CD14-positive monocyte (primary cell): ENCODE results near the gene R3HDM2. TPM values are rescaled to one million over a fixed set of nuclear protein-coding genes. Genes with fewer than 3 reads are reported as not detected.

ENCODE experiments used
- DNase-seq, 3 donors: peaks; one replicate each; pipeline ENCODE4 v3.0.0-alpha.2; 2011 to 2022
- H2AFZ ChIP-seq: 2 replicates; pipeline ENCODE4 v1.6.0; 2012; ENCODE audit warnings: mild to moderate bottlenecking, low read depth, low read length, inconsistent platforms; ENCODE audit not compliant: insufficient read depth, poor library complexity, severe bottlenecking
- H3K27ac ChIP-seq, 2 donors: 1 replicate in 1 of 2; 2 replicates in 1 of 2; pipeline ENCODE4 v1.5.1; 2012 to 2013; ENCODE audit warnings: low read length in 2 of 2, control low read depth in 1 of 2, inconsistent platforms in 1 of 2, low read depth in 1 of 2, mild to moderate bottlenecking in 1 of 2
- H3K27me3 ChIP-seq, 2 donors: one replicate each; pipeline versions ENCODE4 v1.6.0 to v1.6.1; 2011 to 2013; ENCODE audit warnings: low read length in 2 of 2; ENCODE audit not compliant: control insufficient read depth in 2 of 2, insufficient read depth in 2 of 2
- H3K36me3 ChIP-seq, 2 donors: replicated peaks in 1 of 2; 1 replicate in 1 of 2; 2 replicates in 1 of 2; pipeline versions ENCODE4 v1.5.1 to v1.6.1; 2012 to 2013; ENCODE audit warnings: low read length in 2 of 2, control low read depth in 1 of 2, inconsistent platforms in 1 of 2, mild to moderate bottlenecking in 1 of 2; ENCODE audit not compliant: insufficient read depth in 2 of 2, control insufficient read depth in 1 of 2
- H3K4me1 ChIP-seq, 2 donors: 1 replicate in 1 of 2; 2 replicates in 1 of 2; pipeline versions ENCODE4 v1.5.1 to v1.6.1; 2012 to 2013; ENCODE audit warnings: low read length in 2 of 2, control low read depth in 1 of 2, inconsistent platforms in 1 of 2, mild to moderate bottlenecking in 1 of 2, moderate library complexity in 1 of 2; ENCODE audit not compliant: insufficient read depth in 2 of 2, control insufficient read depth in 1 of 2
- H3K4me2 ChIP-seq: replicated peaks from 2 replicates; pipeline ENCODE3; 2012; ENCODE audit warnings: low read length, moderate library complexity, mild to moderate bottlenecking; ENCODE audit not compliant: poor library complexity, severe bottlenecking; ENCODE audit errors: extremely low read depth
- H3K4me3 ChIP-seq, 3 experiments: fragments of 200-600 bp in 1 of 3; sonication (generic) in 1 of 3; replicated peaks in 1 of 3; 1 replicate in 2 of 3; 2 replicates in 1 of 3; pipeline ENCODE4 v1.5.1; 2011 to 2013; ENCODE audit warnings: low read length in 3 of 3, mild to moderate bottlenecking in 3 of 3, control low read depth in 2 of 3, low read depth in 2 of 3, inconsistent platforms in 1 of 3, moderate library complexity in 1 of 3
- H3K79me2 ChIP-seq: 2 replicates; pipeline ENCODE4 v1.6.0; 2012; ENCODE audit warnings: mild to moderate bottlenecking, control low read depth, inconsistent platforms, low read length, moderate library complexity; ENCODE audit not compliant: insufficient read depth
- H3K9ac ChIP-seq: 2 replicates; pipeline ENCODE4 v1.6.0; 2017; ENCODE audit warnings: low read length, mild to moderate bottlenecking; ENCODE audit not compliant: insufficient read depth, poor library complexity, severe bottlenecking
- H3K9me3 ChIP-seq, 2 donors: replicated peaks in 1 of 2; 1 replicate in 1 of 2; 2 replicates in 1 of 2; pipeline versions ENCODE4 v1.5.1 to v1.6.1; 2012 to 2013; ENCODE audit warnings: low read length in 2 of 2, control low read depth in 1 of 2; ENCODE audit not compliant: control insufficient read depth in 1 of 2, insufficient read depth in 1 of 2
- H4K20me1 ChIP-seq: 2 replicates; pipeline ENCODE4 v1.6.0; 2012; ENCODE audit warnings: mild to moderate bottlenecking, low read length, control low read depth, moderate library complexity; ENCODE audit not compliant: insufficient read depth
- H3K27ac Mint-ChIP-seq, 7 donors: one replicate each; pipeline ENCODE4 v1.8.0; 2020; ENCODE audit warnings: mild to moderate bottlenecking in 7 of 7, mixed read lengths in 7 of 7, moderate library complexity in 6 of 7, inconsistent platforms in 2 of 7
- H3K27me3 Mint-ChIP-seq, 3 donors: one replicate each; pipeline ENCODE4 v1.8.0; 2021 to 2022; ENCODE audit warnings: low read depth in 3 of 3, mild to moderate bottlenecking in 3 of 3, mixed read lengths in 3 of 3, moderate library complexity in 3 of 3, inconsistent platforms in 1 of 3
- H3K36me3 Mint-ChIP-seq, 2 donors: one replicate each; pipeline ENCODE4 v1.8.0; 2020; ENCODE audit warnings: mixed read lengths in 2 of 2, inconsistent platforms in 1 of 2, mild to moderate bottlenecking in 1 of 2
- H3K4me1 Mint-ChIP-seq: one replicate; pipeline ENCODE4 v1.8.0; 2020; ENCODE audit warnings: mild to moderate bottlenecking, mixed read lengths
- H3K4me3 Mint-ChIP-seq, 2 donors: one replicate each; pipeline ENCODE4 v1.8.0; 2020; ENCODE audit warnings: mild to moderate bottlenecking in 2 of 2, mixed read lengths in 2 of 2, moderate library complexity in 1 of 2
- H3K9me3 Mint-ChIP-seq, 7 donors: one replicate each; pipeline ENCODE4 v1.8.0; 2020 to 2022; ENCODE audit warnings: mixed read lengths in 7 of 7, mild to moderate bottlenecking in 6 of 7, moderate library complexity in 6 of 7, inconsistent platforms in 2 of 7
- WGBS: methylation state at CpG from one replicate; pipeline ENCODE4 v1.1.5; 2013; ENCODE audit warnings: missing lambda C conversion rate; ENCODE audit not compliant: insufficient coverage; 5-methylcytosine and 5-hydroxymethylcytosine counted together
- intact Hi-C, 2 donors: fragments of 100-400 bp; cut with micrococcal nuclease; formaldehyde crosslinking; loops; one replicate each; pipeline versions ENCODE4 v1.15.0 to v1.15.1; 2023
- polyA plus RNA-seq, 3 donors: library from polyadenylated mRNA; depleted of rRNA in 1 of 3; unstranded in 2 of 3; stranded (reverse) in 1 of 3; fragments of 300-500 nt in 2 of 3; fragments of >200 nt in 1 of 3; fragmentation: Illumina TruSeq in 2 of 3; gene quantifications; 1 replicate in 2 of 3; 2 replicates in 1 of 3; pipeline ENCODE4 v1.2.3, GENCODE V29; 2012 to 2021
- TF ChIP-seq, protein P1 (sequence below): fragments of 200-600 bp; IDR thresholded peaks from one replicate; pipeline ENCODE4 v1.8.0; 2022; ENCODE audit warnings: antibody characterized with exemption, mild to moderate bottlenecking

R3HDM2 gene
- polyA plus RNA-seq, 3 donors = 4.2 to 69.4 (median 7.3) TPM

DNA sequence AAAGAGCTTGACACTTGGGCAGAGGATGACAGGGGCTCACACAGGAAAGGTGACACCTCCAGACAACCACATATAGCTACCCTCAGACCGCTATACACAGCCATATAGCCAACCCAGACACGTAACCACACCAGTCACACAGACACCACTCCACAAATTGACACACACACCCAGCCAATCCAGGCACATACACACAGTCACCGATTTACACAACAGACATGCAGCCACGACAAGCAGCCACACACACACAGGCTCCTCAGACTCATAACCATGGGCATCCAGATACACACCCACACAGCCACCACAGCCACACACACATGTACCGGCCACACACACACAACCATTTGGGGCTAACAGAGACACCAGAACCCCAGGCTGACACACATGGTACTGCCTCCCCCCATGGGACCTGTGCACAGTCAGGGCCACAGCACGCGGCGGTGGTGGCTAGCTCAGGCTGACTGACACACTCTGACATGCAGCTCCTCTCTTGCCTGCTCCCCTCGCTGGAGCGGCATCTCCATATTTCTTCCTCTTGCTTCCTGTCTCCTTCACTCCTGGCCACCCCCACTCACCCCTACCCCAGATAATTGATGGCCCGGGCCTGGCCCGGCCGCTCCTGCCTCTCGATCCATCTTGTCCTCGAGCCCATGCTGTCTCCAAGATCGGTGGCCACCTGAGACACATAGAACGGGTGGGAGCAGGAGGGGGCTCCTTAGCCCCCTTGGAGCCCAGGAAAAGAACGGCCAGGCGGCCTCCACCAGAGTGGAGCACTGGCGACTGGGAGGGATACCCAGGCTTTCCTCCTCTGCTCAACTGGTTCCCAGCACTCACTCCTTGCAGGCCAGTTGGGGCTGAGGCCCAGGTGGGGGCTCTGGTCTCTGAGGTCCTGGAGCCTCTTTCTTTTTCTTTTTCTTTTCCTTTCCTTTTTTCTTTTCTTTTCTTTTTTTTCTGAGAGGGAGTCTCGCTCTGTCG lies 207.4 kb downstream of the R3HDM2 start:
- Histone ChIP-seq H4K20me1 (peaks cover 4% of the 10 kb centered on the region), H3K9me3 (peaks cover 0 to 49% of the 10 kb centered on the region in 2 donors), H3K36me3 (no peaks in the 10 kb centered on the region), H3K4me2 (no peak overlapping the region), H3K27ac (no peak overlapping the region), H3K4me1 (peaks cover 19 to 28% of the 10 kb centered on the region in 2 donors), H3K79me2 (no peaks in the 10 kb centered on the region), H3K4me3 (no peak overlapping the region), H3K27me3 (peaks cover 84 to 93% of the 10 kb centered on the region in 2 donors), H3K9ac (no peak overlapping the region), H2AFZ (no peak overlapping the region)
- peak overlapping the region in 1 of 2 donors; percentile 88 for H3K4me3 Mint-ChIP-seq
- peaks cover 39% of the 10 kb centered on the region for H3K4me1 Mint-ChIP-seq
- no peak for DNase-seq
- H3K27me3 Mint-ChIP-seq = peaks cover 88 to 99% (median 97%) of the 10 kb centered on the region in 3 donors
- peaks cover 6 to 32% of the 10 kb centered on the region in 2 donors for H3K36me3 Mint-ChIP-seq
- intact Hi-C loops = loop anchor here in 1 of 2 donors (2.0 kb wide), 1 partner anchor 15 kb away; no protein-coding TSS in a partner anchor
- 23% methylated on average over 20 of the region's 22 CpGs for WGBS
- peaks cover 0 to 40% (median 13%) of the 10 kb centered on the region in 7 donors for H3K9me3 Mint-ChIP-seq
- TF ChIP-seq, protein P1, sequence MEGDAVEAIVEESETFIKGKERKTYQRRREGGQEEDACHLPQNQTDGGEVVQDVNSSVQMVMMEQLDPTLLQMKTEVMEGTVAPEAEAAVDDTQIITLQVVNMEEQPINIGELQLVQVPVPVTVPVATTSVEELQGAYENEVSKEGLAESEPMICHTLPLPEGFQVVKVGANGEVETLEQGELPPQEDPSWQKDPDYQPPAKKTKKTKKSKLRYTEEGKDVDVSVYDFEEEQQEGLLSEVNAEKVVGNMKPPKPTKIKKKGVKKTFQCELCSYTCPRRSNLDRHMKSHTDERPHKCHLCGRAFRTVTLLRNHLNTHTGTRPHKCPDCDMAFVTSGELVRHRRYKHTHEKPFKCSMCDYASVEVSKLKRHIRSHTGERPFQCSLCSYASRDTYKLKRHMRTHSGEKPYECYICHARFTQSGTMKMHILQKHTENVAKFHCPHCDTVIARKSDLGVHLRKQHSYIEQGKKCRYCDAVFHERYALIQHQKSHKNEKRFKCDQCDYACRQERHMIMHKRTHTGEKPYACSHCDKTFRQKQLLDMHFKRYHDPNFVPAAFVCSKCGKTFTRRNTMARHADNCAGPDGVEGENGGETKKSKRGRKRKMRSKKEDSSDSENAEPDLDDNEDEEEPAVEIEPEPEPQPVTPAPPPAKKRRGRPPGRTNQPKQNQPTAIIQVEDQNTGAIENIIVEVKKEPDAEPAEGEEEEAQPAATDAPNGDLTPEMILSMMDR = no peak
- H3K27ac Mint-ChIP-seq = no peak overlapping the region

DNA sequence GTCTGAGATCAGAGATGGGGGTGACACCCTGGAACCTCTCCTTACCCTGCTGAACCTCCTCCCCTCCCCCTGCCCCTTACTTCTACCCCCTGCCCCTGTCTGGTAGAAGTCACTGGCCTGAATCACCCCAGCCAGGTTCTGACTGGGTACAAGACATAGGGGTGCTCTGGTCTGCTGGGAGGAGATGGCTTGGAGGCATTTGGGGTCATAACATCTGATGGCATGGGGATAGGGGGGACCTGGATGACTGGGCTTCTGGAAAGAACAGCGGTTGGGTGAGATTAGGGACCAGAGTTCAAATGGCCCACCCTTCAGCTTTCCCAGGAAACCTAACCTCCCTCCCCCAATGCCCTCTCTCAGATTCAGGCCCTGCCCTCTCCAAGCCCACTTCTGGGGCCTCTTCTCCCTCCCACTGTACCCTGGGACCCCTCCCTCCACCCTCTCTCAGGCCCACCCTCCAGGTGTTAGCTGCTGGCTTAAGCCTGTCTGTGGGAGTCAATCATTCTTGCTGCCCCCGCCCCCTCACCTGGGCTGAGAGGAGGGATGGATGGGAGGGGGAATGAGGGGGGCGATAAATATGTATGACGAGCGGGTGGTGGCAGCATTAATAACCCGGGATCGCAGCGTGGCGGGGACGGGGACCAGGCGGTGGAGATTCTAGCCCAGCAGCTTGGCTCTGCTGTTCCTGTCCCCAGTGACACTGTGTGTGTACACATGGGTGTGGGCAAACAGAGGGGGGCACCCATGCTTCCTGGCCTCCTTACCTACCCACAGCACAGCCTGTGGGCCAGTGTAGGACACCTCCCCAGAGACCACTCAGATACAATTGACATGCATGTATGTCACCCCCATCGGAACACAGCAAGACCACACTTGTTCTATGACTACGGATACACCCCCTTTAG lies 208.3 kb downstream of the R3HDM2 start:
- Histone ChIP-seq H3K4me2 (no peak overlapping the region), H4K20me1 (peaks cover 4% of the 10 kb centered on the region), H3K9ac (no peak overlapping the region), H3K79me2 (no peaks in the 10 kb centered on the region), H3K27me3 (peaks cover 90 to 98% of the 10 kb centered on the region in 2 donors), H3K9me3 (peaks cover 0 to 54% of the 10 kb centered on the region in 2 donors), H3K4me3 (no peak overlapping the region), H3K27ac (no peak overlapping the region), H3K36me3 (no peaks in the 10 kb centered on the region), H2AFZ (no peak overlapping the region), H3K4me1 (peaks cover 19 to 29% of the 10 kb centered on the region in 2 donors)
- H3K27me3 Mint-ChIP-seq = peaks cover 93 to 100% (median 97%) of the 10 kb centered on the region in 3 donors
- TF ChIP-seq, protein P1 = no peak
- H3K27ac Mint-ChIP-seq = no peak overlapping the region
- peak overlapping the region in 1 of 2 donors; percentile 88 for H3K4me3 Mint-ChIP-seq
- intact Hi-C loops = no loop called here
- DNase-seq = no peak
- H3K36me3 Mint-ChIP-seq = peaks cover 6 to 33% of the 10 kb centered on the region in 2 donors
- H3K4me1 Mint-ChIP-seq = peaks cover 41% of the 10 kb centered on the region
- H3K9me3 Mint-ChIP-seq = peaks cover 0 to 38% (median 13%) of the 10 kb centered on the region in 7 donors
- 13% methylated on average over 10 of the region's 13 CpGs for WGBS
